ENCODE data around the gene COL24A1. TPM values are rescaled to one million over a fixed set of nuclear protein-coding genes. Genes with fewer than 3 reads are reported as not detected.

COL24A1 gene
- total RNA-seq, 1 experiment from 2014 or later: 0.35 TPM

DNA sequence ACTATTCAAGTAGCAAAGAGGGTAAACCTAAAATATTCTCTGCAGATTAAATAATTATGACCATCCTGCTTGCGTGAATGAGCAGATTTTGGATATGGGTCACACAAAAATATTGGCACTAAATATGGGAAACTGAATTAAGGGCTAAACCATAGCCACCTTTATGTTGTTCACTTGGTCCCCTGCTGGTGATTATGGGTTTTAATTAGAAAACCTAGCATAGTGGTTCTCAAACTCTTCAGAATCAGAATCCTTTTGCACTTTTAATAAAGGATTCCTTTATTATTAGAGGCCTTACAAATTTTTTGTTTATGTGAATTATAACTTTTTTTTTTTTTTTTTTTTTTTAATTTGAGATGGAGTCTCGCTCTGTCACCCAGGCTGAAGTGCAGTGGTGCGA is 409.8 kb downstream of the COL24A1 start:
- Histone ChIP-seq H3K18ac (ENCODE audit: insufficient read length, low read depth, low read length) (no peak overlapping the region), H3K56ac (ENCODE audit: insufficient read length, low read depth, low read length) (no peak overlapping the region), H3K79me2 (ENCODE audit: insufficient read depth, low read length) (no peaks in the 10 kb centered on the region), H2AK5ac (ENCODE audit: insufficient read length, low read length) (no peak overlapping the region), H3K23ac (ENCODE audit: insufficient read length, low read depth, low read length) (no peak overlapping the region), H3K9ac (ENCODE audit: extremely low read depth, insufficient read length, low read length) (no peak overlapping the region), H2BK5ac (ENCODE audit: insufficient read length, low read length) (no peak overlapping the region), H4K8ac (replicated peaks; ENCODE audit: insufficient read length, low read depth, low read length) (no peak overlapping the region), H3K79me1 (ENCODE audit: insufficient read depth, low read depth, low read length, poor library complexity, severe bottlenecking) (no peaks in the 10 kb centered on the region), H2AFZ (ENCODE audit: low read length) (no peak overlapping the region), H2BK20ac (ENCODE audit: low read depth, low read length, poor library complexity, severe bottlenecking) (no peak overlapping the region), H3K4ac (ENCODE audit: low read depth, low read length) (no peak overlapping the region), H3K4me1 (ENCODE audit: insufficient read depth, low read length) (no peaks in the 10 kb centered on the region), H4K20me1 (ENCODE audit: control insufficient read depth, insufficient read depth, insufficient read length) (no peaks in the 10 kb centered on the region), H3K9me3 (ENCODE audit: control insufficient read depth, low read depth, low read length) (no peaks in the 10 kb centered on the region), H2BK15ac (ENCODE audit: low read depth, low read length) (no peak overlapping the region), H4K91ac (ENCODE audit: insufficient read length, low read depth, low read length) (no peak overlapping the region), H2BK120ac (ENCODE audit: low read depth, low read length, poor library complexity, severe bottlenecking) (no peak overlapping the region), H3K27me3 (ENCODE audit: insufficient read depth, low read length) (no peaks in the 10 kb centered on the region; the same call in 1 of the 2 replicates), H2BK12ac (ENCODE audit: insufficient read length, low read depth, low read length) (no peak overlapping the region), H4K5ac (ENCODE audit: insufficient read length, low read depth, low read length) (no peak overlapping the region), H3K4me2 (ENCODE audit: insufficient read depth, insufficient read length, low read length) (no peak overlapping the region), H3K27ac (ENCODE audit: insufficient read length, low read depth, low read length) (no peak overlapping the region), H3T11ph (ENCODE audit: low read length) (no peak overlapping the region), H3K14ac (ENCODE audit: insufficient read depth, low read length) (no peak overlapping the region), H3K23me2 (ENCODE audit: insufficient read length, low read depth, low read length, poor library complexity, severe bottlenecking) (no peaks in the 10 kb centered on the region)
- no peak for DNase-seq
- WGBS (ENCODE audit: extremely low coverage, insufficient read length, low lambda C conversion rate): no CpG with 5 or more reads among the region's 3 CpGs
- Mint-ChIP-seq H3K4me1 (peaks cover 0 to 3% of the 10 kb centered on the region in 2 experiments; a peak in 2 of 4 replicates), H3K27me3 (ENCODE audit: low read depth) (no peaks in the 10 kb centered on the region), H3K9me3 (no peaks in the 10 kb centered on the region), H3K4me3 (no peak overlapping the region), H3K36me3 (ENCODE audit: insufficient read depth in 1 of 3, low read depth in 3 of 3) (peaks cover 2 to 4% (median 2%) of the 10 kb centered on the region in 3 experiments; a peak in 1 of 7 replicates), H3K27ac (no peak overlapping the region)
- TF ChIP-seq, protein P1, sequence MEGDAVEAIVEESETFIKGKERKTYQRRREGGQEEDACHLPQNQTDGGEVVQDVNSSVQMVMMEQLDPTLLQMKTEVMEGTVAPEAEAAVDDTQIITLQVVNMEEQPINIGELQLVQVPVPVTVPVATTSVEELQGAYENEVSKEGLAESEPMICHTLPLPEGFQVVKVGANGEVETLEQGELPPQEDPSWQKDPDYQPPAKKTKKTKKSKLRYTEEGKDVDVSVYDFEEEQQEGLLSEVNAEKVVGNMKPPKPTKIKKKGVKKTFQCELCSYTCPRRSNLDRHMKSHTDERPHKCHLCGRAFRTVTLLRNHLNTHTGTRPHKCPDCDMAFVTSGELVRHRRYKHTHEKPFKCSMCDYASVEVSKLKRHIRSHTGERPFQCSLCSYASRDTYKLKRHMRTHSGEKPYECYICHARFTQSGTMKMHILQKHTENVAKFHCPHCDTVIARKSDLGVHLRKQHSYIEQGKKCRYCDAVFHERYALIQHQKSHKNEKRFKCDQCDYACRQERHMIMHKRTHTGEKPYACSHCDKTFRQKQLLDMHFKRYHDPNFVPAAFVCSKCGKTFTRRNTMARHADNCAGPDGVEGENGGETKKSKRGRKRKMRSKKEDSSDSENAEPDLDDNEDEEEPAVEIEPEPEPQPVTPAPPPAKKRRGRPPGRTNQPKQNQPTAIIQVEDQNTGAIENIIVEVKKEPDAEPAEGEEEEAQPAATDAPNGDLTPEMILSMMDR (conservative IDR thresholded peaks at IDR 0.05): peak; percentile 40; the same call in 2 of the 3 replicates
